HepG2 (cell line): Measurements from ENCODE around the gene GLDC. TPM values are rescaled to one million over a fixed set of nuclear protein-coding genes. Genes with fewer than 3 reads are reported as not detected.

Experiments
- ATM ChIP-seq: fragments of 450-650 bp; IDR thresholded peaks from 2 replicates; pipeline ENCODE4 v1.7.1; 2017; ENCODE audit warnings: mild to moderate bottlenecking, borderline replicate concordance
- CCAR2 ChIP-seq: fragments of 200-400 bp; formaldehyde crosslinking; optimal IDR thresholded peaks from 2 replicates; pipeline ENCODE3; 2018; ENCODE audit warnings: low read depth, mild to moderate bottlenecking, low read length, moderate library complexity
- GATA4 ChIP-seq: sonication (generic); IDR thresholded peaks from 2 replicates; pipeline ENCODE4 v1.6.1; 2016; ENCODE audit warnings: antibody characterized with exemption, low read depth, borderline replicate concordance
- HCFC1 ChIP-seq: fragments of 150-350 bp; IDR thresholded peaks from 2 replicates; pipeline ENCODE4 v1.6.1; 2014; ENCODE audit warnings: low read depth, low read length
- HHEX ChIP-seq: IDR thresholded peaks from 2 replicates; pipeline ENCODE4 v1.6.1; 2016; ENCODE audit warnings: control low read depth
- HNF4A ChIP-seq: sonication (generic); formaldehyde crosslinking; IDR thresholded peaks from 2 replicates; pipeline ENCODE4 v1.4.0; 2020; ENCODE audit warnings: missing genetic modification reagents
- HNRNPLL ChIP-seq: fragments of 200-400 bp; formaldehyde crosslinking; IDR thresholded peaks from 2 replicates; pipeline ENCODE4 v1.6.1; 2017; ENCODE audit warnings: mild to moderate bottlenecking, low read depth, low read length; ENCODE audit not compliant: poor library complexity, severe bottlenecking
- JUN ChIP-seq: sonication (generic); formaldehyde crosslinking; IDR thresholded peaks from 2 replicates; pipeline ENCODE4 v1.4.0; 2020; ENCODE audit warnings: mild to moderate bottlenecking, missing genetic modification reagents
- KAT2B ChIP-seq: fragments of 150-350 bp; IDR thresholded peaks from 2 replicates; pipeline ENCODE4 v1.6.1; 2014; ENCODE audit warnings: low read depth, low read length, borderline replicate concordance
- KDM6A ChIP-seq: IDR thresholded peaks from 2 replicates; pipeline ENCODE4 v1.6.1; 2016; ENCODE audit warnings: low read depth
- MTF1 ChIP-seq: sonication (generic); formaldehyde crosslinking; IDR thresholded peaks from 2 replicates; pipeline ENCODE4 v1.5.0; 2020; ENCODE audit warnings: missing genetic modification reagents
- NFIB ChIP-seq: sonication (generic); formaldehyde crosslinking; IDR thresholded peaks from 2 replicates; pipeline ENCODE4 v1.9.0; 2021; ENCODE audit warnings: missing genetic modification reagents, mild to moderate bottlenecking, borderline replicate concordance
- NR2C2 ChIP-seq: sonication (generic); formaldehyde crosslinking; IDR thresholded peaks from 2 replicates; pipeline ENCODE4 v1.4.0; 2020; ENCODE audit warnings: missing genetic modification reagents, mild to moderate bottlenecking, moderate library complexity, borderline replicate concordance
- ZNF292 ChIP-seq: sonication (generic); formaldehyde crosslinking; IDR thresholded peaks from 2 replicates; pipeline ENCODE4 v1.8.1; 2022; ENCODE audit warnings: mild to moderate bottlenecking, low read depth, missing genetic modification reagents, borderline replicate concordance
- ZNF343 ChIP-seq: sonication (generic); formaldehyde crosslinking; IDR thresholded peaks from 2 replicates; pipeline ENCODE4 v1.4.0; 2020; ENCODE audit warnings: mild to moderate bottlenecking, missing genetic modification reagents
- ZNF451 ChIP-seq: sonication (generic); formaldehyde crosslinking; IDR thresholded peaks from 2 replicates; pipeline ENCODE4 v1.5.0; 2020; ENCODE audit warnings: mild to moderate bottlenecking, missing genetic modification reagents
- ZNF83 ChIP-seq: sonication (generic); formaldehyde crosslinking; IDR thresholded peaks from 2 replicates; pipeline ENCODE4 v1.4.0; 2020; ENCODE audit warnings: missing genetic modification reagents, mild to moderate bottlenecking, borderline replicate concordance
- ZNF841 ChIP-seq: sonication (generic); formaldehyde crosslinking; IDR thresholded peaks from 2 replicates; pipeline ENCODE4 v1.8.1; 2023; ENCODE audit warnings: missing genetic modification reagents, borderline replicate concordance
- polyA plus RNA-seq, 8 experiments: library from polyadenylated mRNA; depleted of rRNA in 3 of 8; stranded (reverse) in 7 of 8; unstranded in 1 of 8; fragments of >200 nt; fragmentation: Illumina TruSeq in 4 of 8; extraction: Trizol in 4 of 8; gene quantifications; 2 replicates each; pipeline versions ENCODE4 v1.2.1 to v1.2.3, GENCODE V29; 2011 to 2016; ENCODE audit warnings: low read depth in 4 of 8, missing spikeins in 1 of 8, mixed read lengths in 1 of 8; ENCODE audit not compliant: insufficient read depth in 1 of 8
- total RNA-seq, 5 experiments: library from RNA; depleted of rRNA; stranded (reverse); fragments of >200 nt; fragmentation: Illumina TruSeq; extraction: Trizol; gene quantifications; 2 replicates each; pipeline ENCODE4 v1.2.3, GENCODE V29; 2016; ENCODE audit warnings: low read depth in 1 of 5
- TF ChIP-seq, protein P1 (sequence below): sonication (generic); formaldehyde crosslinking; IDR thresholded peaks from 2 replicates; pipeline ENCODE4 v1.9.0; 2021; ENCODE audit warnings: missing genetic modification reagents, mild to moderate bottlenecking, borderline replicate concordance
- TF ChIP-seq, protein P2 (sequence below): sonication (generic); formaldehyde crosslinking; conservative IDR thresholded peaks from 2 replicates; pipeline ENCODE4 v1.5.0; 2020; ENCODE audit warnings: missing genetic modification reagents
- TF ChIP-seq, protein P3 (sequence below): sonication (generic); formaldehyde crosslinking; IDR thresholded peaks from 2 replicates; pipeline ENCODE4 v1.8.1; 2023; ENCODE audit warnings: missing genetic modification reagents, inconsistent platforms, borderline replicate concordance
- TF ChIP-seq, protein P4 (sequence below): sonication (generic); formaldehyde crosslinking; IDR thresholded peaks from 2 replicates; pipeline ENCODE4 v1.4.0; 2020; ENCODE audit warnings: mild to moderate bottlenecking, low read depth, missing genetic modification reagents
- TF ChIP-seq, protein P5 (sequence below): sonication (generic); formaldehyde crosslinking; IDR thresholded peaks from 2 replicates; pipeline ENCODE4 v1.5.1; 2020; ENCODE audit warnings: missing genetic modification reagents, mild to moderate bottlenecking, borderline replicate concordance

Gene GLDC
- total and polyA plus RNA-seq, 2 of the 13 experiments (the other 11 are each of a cell fraction or from before 2014, with no cell fraction given), result 59.3 to 115 TPM

DNA sequence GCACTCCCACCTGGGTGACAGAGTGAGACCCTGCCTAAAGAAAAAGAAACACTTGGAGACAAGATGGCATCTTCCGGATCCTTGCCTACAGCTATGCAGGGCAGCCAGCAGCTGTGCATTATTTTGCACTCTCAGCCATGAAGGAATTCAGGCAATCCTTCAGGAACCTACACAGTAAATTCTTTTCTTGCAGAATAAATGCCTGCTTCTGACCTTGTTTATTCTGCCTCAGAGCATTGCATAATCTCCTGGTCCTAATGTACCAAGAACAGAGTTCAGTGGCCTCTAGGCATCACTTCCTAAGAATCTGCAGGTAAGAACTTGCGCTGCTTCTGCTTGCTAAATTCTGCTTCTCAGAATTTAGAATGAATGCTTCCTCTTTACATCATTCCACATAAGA, 16.8 kb downstream of the GLDC start (continued):
- TF ChIP-seq HHEX (CRISPR knock-in tag), result no peak
- no peak for TF ChIP-seq KDM6A (CRISPR knock-in tag)
- TF ChIP-seq GATA4, result no peak
- TF ChIP-seq ZNF841 (CRISPR knock-in tag), result no peak
- TF ChIP-seq, protein P1, sequence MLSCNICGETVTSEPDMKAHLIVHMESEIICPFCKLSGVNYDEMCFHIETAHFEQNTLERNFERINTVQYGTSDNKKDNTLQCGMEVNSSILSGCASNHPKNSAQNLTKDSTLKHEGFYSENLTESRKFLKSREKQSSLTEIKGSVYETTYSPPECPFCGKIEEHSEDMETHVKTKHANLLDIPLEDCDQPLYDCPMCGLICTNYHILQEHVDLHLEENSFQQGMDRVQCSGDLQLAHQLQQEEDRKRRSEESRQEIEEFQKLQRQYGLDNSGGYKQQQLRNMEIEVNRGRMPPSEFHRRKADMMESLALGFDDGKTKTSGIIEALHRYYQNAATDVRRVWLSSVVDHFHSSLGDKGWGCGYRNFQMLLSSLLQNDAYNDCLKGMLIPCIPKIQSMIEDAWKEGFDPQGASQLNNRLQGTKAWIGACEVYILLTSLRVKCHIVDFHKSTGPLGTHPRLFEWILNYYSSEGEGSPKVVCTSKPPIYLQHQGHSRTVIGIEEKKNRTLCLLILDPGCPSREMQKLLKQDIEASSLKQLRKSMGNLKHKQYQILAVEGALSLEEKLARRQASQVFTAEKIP (CRISPR knock-in tag), result no peak
- TF ChIP-seq HNF4A (CRISPR knock-in tag), result peak; percentile 90
- no peak for TF ChIP-seq ZNF451
- TF ChIP-seq NR2C2 (CRISPR knock-in tag), result no peak
- TF ChIP-seq, protein P2, sequence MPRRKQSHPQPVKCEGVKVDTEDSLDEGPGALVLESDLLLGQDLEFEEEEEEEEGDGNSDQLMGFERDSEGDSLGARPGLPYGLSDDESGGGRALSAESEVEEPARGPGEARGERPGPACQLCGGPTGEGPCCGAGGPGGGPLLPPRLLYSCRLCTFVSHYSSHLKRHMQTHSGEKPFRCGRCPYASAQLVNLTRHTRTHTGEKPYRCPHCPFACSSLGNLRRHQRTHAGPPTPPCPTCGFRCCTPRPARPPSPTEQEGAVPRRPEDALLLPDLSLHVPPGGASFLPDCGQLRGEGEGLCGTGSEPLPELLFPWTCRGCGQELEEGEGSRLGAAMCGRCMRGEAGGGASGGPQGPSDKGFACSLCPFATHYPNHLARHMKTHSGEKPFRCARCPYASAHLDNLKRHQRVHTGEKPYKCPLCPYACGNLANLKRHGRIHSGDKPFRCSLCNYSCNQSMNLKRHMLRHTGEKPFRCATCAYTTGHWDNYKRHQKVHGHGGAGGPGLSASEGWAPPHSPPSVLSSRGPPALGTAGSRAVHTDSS (CRISPR knock-in tag), result no peak
- TF ChIP-seq ZNF292 (CRISPR knock-in tag), result peak; percentile 60; the same call in 1 of the 2 replicates
- TF ChIP-seq ZNF83 (CRISPR knock-in tag), result no peak
- no peak for TF ChIP-seq HCFC1
- no peak for TF ChIP-seq NFIB
- no peak for TF ChIP-seq MTF1 (CRISPR knock-in tag)
- TF ChIP-seq JUN (CRISPR knock-in tag), result no peak
- TF ChIP-seq, protein P3, sequence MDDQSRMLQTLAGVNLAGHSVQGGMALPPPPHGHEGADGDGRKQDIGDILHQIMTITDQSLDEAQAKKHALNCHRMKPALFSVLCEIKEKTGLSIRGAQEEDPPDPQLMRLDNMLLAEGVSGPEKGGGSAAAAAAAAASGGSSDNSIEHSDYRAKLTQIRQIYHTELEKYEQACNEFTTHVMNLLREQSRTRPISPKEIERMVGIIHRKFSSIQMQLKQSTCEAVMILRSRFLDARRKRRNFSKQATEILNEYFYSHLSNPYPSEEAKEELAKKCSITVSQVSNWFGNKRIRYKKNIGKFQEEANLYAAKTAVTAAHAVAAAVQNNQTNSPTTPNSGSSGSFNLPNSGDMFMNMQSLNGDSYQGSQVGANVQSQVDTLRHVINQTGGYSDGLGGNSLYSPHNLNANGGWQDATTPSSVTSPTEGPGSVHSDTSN (CRISPR knock-in tag), result no peak
- no peak for TF ChIP-seq HNRNPLL
- TF ChIP-seq CCAR2, result no peak
- TF ChIP-seq, protein P4, sequence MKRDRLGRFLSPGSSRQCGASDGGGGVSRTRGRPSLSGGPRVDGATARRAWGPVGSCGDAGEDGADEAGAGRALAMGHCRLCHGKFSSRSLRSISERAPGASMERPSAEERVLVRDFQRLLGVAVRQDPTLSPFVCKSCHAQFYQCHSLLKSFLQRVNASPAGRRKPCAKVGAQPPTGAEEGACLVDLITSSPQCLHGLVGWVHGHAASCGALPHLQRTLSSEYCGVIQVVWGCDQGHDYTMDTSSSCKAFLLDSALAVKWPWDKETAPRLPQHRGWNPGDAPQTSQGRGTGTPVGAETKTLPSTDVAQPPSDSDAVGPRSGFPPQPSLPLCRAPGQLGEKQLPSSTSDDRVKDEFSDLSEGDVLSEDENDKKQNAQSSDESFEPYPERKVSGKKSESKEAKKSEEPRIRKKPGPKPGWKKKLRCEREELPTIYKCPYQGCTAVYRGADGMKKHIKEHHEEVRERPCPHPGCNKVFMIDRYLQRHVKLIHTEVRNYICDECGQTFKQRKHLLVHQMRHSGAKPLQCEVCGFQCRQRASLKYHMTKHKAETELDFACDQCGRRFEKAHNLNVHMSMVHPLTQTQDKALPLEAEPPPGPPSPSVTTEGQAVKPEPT (CRISPR knock-in tag), result no peak
- TF ChIP-seq, protein P5, sequence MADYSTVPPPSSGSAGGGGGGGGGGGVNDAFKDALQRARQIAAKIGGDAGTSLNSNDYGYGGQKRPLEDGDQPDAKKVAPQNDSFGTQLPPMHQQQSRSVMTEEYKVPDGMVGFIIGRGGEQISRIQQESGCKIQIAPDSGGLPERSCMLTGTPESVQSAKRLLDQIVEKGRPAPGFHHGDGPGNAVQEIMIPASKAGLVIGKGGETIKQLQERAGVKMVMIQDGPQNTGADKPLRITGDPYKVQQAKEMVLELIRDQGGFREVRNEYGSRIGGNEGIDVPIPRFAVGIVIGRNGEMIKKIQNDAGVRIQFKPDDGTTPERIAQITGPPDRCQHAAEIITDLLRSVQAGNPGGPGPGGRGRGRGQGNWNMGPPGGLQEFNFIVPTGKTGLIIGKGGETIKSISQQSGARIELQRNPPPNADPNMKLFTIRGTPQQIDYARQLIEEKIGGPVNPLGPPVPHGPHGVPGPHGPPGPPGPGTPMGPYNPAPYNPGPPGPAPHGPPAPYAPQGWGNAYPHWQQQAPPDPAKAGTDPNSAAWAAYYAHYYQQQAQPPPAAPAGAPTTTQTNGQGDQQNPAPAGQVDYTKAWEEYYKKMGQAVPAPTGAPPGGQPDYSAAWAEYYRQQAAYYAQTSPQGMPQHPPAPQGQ (CRISPR knock-in tag), result no peak
- TF ChIP-seq ZNF343, result no peak
- no peak for TF ChIP-seq KAT2B
- no peak for TF ChIP-seq ATM
